NOMO-1 (cell line): ENCODE measurements around the gene ST14.

Source experiments
- DNase-seq, 2 experiments: peaks; one replicate each; lab custom pipeline; 2025; ENCODE audit not compliant: unreplicated experiment in 2 of 2; lab: John Stamatoyannopoulos, UW

ST14 gene

DNA sequence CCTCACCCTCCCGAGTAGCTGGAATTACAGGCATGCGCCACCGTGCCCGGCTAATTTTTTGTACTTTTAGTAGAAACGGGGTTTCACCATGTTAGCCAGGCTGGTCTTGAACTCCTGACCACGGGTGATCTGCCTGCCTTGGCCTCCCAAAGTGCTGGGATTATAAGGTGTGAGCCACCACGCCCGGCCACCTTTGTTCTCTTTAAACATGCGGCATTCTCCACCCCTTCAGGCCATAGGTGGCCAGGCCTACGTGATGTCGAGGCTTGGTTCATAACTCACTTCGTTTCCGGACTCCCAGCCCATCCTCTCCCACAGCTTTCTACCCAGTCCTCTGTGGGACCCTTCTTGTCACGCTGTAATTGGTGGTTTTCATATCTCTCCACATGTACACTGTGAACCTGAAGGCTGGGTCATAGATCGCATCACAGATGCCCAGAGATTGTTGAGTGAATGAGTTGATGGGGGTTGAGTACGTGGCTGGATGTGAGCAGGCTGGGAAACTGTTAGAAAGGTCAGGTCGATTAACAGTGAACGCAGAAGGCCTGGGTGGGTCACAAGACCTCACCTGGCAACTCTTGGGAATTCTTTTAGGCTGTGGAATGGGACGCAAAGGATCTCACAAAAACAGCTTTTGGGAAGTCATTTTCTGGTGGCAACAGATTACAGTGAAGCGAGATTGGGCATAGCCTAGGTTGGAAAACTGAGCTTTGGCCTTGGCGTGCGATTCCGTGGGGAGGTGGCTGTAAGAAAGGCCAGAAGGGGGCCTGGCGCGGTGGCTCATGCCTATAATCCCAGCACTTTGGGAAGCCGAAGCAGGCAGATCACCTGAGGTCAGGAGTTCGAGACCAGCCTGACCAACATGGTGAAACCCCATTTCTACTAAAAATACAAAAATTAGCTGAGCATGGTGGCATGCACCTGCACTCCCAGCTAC lies 44.5 kb downstream of the ST14 start:
- no peak for DNase-seq

DNA sequence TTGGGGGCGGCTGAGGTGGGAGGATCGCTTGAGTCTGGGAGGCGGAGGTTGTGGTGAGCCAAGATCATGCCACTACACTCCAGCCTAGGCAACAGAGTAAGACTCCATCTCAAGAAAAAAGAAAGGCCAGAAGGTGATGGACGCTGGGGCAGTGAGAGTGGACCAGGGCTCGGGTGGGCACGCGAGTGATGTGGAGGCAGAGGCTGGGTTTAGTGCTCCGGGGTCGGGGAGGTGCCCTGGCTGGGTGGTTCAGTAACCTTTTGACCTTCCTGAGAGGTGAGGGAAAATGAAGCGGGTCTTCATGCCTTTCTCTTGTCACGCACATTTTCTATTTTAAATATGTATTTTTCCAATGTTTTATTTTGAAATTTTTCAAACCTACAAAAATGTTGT lies 45.1 kb downstream of the ST14 start:
- DNase-seq: no peak

DNA sequence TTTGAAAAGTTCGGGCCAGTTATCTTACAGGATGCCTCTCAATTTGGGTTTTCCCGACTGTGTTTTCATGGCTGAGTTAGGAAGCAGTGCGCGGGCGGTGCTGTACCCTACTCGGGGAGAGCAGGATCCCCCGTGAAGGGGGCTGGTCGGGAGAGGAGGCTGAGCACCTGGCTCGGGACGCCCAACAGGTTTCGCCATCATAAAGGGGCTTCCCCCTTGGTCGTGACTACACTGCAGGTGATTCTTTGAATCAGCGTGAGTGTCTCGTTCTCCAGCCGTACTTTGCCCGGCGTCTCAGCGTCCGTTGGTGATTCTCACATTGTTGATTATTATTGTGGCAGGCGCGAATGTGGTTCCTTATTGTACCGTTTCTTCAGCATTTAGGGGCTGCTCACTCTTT lies 46.6 kb downstream of the ST14 start:
- no peak for DNase-seq

DNA sequence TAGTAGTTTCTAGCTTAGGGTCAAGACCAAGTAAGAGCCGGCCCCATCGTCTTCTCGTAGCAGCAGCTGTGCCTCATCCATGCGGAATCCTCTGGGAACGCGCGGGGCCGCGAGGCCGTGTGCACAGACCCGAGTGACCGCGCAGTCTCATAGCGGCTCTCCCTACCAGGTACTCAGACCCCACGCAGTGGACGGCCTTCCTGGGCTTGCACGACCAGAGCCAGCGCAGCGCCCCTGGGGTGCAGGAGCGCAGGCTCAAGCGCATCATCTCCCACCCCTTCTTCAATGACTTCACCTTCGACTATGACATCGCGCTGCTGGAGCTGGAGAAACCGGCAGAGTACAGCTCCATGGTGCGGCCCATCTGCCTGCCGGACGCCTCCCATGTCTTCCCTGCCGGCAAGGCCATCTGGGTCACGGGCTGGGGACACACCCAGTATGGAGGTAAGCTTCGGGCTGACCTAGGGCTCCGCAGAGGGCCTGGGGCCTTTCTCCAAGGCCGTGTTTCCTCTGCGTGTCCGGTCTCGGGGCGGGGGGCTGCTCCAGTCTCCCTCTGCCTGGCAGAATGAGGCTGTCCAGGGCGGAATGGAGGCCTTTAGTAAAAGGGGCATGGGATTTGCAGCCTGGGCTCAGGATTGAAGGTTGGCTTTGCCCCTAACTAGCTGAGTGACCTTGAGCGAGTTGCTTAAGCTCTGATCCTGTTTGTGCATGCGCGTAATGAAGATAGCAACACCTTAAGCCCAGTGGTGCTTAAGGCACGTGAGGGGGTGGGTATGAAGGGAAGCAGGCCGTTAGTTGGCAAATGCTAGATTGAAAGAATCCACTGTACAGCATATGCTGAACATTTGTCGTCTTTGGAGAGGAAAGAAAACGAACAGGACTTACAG lies 48.9 kb downstream of the ST14 start:
- DNase-seq: no peak

DNA sequence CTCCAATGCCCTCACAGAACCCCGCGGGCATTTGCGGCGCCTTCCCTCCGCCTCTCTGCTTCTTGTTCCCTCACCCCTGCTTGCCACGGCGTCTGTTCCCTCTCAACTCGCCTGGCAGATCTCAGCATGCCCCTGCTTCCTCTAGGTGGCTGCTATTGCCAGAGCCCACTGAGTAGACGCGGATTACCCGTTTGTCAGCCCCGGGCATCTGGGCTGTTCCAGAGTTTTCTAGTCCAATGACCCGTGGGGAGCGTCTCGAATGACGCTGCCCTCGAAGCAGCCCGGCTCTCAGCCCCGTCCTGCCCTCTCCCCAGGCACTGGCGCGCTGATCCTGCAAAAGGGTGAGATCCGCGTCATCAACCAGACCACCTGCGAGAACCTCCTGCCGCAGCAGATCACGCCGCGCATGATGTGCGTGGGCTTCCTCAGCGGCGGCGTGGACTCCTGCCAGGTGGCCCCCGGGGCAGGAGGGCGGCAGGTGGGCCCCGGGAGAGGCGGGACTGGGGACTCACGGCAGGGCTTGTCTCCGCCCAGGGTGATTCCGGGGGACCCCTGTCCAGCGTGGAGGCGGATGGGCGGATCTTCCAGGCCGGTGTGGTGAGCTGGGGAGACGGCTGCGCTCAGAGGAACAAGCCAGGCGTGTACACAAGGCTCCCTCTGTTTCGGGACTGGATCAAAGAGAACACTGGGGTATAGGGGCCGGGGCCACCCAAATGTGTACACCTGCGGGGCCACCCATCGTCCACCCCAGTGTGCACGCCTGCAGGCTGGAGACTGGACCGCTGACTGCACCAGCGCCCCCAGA lies 49.7 kb downstream of the ST14 start:
- DNase-seq: no peak

DNA sequence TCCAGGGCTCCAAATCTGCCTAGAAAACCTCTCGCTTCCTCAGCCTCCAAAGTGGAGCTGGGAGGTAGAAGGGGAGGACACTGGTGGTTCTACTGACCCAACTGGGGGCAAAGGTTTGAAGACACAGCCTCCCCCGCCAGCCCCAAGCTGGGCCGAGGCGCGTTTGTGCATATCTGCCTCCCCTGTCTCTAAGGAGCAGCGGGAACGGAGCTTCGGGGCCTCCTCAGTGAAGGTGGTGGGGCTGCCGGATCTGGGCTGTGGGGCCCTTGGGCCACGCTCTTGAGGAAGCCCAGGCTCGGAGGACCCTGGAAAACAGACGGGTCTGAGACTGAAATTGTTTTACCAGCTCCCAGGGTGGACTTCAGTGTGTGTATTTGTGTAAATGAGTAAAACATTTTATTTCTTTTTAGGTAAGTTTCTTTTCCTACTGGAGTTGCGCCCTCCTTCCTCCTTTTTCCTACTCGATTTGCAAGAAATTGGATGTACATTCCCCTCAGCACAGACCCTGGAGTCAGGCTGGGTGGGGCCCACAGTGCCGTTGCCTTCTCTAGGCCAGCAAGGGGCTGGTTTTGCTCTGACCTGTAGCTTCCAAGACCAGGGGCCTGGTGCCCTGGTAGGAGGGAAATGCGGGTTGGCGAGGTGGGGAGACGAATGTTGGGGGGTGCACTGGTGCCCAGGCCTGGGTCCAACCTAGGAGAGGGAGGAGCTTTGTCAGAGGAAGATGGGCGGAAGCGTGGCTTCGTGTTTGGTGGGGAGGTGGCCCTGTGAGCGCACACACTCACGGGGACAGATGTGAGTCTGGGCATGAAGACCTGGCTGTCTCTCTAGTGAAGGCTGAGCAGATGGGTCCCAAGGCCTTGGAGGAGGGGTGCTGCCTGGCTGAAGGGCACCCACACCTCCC lies 50.6 kb downstream of the ST14 start:
- no peak for DNase-seq

DNA sequence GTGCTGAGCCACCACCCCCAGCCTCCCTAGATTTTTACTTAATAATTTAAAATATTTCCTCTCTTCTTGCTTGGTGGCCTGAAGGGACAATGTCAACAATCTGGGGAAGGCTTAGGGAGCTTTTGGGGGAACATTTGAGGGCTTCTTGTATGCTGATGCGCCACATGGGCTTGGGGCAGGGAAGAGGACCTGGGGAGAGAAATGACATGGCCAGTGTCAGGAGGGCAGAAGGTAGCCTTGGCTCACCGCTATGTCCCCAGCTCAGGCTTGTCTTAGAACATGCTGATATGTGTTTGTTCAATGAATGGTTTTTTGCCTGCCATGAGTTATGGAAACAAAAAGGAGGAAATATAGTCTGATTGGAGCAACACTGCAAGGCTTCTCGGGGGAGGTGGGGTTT lies 51.6 kb downstream of the ST14 start:
- DNase-seq: no peak

DNA sequence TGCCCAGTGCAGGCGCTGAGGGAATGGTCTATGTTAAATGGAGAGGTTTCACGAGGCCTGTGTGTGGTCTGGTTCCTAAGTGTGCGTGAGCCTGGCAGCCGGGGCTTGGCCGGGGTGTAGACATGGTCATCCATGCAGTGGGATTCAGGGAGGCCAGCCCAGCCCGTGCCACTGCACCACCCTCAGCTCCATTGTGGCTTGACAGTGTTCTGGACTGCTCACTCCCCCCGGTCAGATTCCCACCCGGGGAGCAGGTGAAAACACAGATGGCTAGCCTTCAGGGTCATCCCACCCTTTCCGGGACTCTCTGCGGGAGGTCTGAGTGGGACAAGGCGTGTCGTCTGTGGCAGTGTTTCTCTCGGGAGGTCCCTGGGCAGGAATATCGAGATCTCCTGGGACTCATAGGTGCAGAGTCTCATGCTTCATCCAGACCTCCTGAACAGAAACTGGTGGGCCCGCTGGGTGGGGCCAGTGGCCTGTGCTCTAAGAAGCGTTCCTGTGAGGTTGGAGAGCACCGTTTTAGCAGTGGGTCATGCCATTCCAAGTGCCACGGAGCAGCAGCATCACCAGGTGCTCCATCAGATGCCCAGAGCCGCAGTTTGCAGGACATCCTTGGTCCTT lies 52.3 kb downstream of the ST14 start:
- DNase-seq: no peak

DNA sequence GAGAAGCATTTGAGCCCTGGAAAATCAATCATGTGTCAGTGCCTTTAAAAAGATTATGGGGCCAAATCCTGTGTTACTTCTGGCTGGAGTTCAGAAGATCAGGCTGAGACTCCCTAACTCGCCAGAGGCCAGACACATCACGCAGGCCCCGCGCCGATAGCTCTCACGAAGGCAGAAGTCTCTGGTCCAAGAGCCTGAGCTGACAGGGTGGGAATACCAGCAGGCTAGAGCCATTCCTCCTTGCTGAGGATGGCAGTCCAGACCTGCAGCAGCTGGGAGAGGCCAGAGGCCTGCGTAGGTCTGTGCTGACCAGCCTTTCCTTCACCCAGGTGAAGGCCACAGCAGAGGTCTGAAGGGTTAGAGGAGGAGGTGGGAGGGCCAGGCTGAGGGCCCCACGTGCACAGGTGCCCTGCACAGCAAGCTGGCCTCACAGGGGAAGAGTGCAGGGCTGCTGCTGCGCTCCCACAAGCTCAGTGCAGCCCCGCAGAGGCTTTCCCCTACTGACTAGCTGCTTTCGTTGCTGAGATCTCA lies 52.9 kb downstream of the ST14 start:
- no peak for DNase-seq

DNA sequence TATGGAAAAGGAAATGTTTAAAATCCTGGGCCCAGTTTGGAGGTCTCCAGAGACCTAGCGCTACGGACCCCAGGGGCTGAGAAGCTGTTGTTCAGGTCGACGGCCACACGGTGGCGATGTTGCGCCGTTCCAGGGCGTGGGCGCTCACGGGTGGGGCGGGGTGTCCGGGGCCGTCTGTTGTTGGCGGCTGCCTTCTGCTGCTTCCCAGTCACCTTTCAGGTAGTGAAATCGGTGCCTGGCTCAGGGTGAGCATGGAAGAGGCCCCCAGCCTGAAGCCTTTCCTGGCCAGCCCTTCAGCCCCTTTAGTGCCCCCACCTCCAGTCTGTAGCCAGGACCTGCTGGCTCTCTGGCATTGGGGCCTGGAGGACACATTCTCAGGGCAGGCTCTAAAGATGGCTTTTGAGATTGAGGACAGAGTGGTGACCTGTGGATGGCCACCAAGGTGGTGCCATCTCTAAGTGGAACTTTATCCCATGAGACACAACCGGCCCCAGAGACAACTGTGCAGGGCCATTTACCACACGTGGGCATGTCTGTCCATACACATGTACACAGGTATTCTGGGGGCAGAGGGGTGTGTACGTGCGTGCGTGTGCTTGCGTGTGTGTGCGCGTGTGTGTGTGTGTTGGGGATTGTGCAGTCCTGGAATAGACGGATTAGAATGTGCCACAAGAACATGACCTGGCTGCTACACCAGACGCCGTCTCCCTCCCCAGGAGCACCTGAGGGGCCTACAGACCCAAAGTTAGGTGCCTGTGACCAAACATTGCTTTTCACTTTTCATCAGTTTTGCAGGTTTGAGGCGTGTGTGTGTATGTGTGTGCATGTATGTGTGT lies 53.8 kb downstream of the ST14 start:
- peak; percentile 31 for DNase-seq

DNA sequence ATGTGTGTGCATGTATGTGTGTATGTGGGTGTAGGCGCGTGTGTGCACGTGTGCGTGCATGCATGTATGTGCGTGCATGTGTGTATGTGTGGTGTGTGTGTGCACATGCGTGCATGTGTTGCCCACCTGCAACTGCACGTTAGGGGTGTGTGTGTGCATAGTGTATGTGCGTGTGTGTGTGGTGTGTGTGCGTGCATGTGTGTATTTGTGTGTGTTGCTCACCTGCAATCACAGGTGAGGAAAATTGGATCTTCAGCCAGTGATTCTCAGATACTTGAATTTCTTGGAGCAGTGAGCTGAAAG lies 54.3 kb downstream of the ST14 start:
- no peak for DNase-seq

DNA sequence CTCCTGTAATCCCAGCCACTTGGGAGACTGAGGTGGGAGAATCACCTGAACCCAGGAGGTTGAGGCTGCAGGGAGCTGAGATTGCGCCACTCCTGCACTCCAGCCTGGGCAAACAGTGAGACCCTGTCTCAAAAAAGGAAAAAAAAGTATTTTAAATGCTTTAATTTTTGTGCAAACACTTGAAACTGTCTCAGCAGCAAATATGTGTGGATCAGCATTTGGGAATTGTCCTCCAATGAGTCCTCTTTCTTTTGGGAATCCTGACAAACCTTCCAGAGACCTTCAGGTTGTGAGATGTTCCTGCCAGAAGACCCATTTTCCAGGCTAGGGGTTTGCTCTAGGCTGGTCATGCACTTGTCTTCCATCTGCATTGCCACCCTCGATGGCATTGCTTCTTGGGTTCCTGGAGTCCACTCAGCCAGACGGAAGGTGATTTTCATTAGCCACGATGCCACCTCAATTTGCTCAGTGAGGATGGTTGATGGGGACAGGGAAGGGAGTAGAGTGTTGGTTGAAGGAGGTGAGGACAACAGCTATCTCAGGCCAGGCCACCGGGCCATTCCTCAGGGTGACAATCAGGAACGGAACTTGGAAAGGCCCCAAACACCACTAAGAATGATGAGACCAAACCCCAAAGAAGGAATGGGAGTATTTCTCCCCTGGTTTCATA lies 55.4 kb downstream of the ST14 start:
- no peak for DNase-seq

DNA sequence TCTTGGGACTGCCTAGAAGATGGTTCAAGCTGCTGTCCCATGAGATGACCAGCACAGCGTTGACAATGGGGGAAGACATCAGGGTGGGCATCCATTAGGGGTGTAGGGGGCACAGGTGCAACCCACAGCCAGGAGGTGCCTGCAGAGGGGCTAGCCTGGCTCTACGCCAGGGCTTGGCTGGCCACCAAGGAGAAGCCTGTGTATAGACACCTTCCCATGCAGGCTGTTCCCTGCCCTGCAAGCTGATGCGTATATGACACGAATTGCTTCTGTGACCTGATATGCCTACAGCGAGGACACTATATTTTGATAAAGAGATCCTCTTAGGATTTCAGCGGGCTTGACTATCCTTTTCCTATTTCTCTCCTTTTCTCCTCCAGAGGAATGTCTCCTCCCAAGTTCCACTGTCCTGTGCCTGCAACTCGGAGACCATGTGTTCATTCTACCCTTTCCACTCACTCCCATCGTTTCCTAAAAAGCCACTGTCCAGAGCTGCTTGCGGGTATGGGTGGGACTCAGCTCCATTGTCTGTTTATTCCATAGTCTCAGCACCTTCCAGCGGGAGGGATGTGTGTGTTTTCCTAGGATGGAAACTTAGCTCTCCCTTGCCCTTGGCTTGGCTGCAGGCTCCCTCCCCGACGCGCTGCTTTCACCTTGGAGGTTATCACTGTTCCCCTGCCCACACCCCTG lies 56.1 kb downstream of the ST14 start:
- no peak for DNase-seq

DNA sequence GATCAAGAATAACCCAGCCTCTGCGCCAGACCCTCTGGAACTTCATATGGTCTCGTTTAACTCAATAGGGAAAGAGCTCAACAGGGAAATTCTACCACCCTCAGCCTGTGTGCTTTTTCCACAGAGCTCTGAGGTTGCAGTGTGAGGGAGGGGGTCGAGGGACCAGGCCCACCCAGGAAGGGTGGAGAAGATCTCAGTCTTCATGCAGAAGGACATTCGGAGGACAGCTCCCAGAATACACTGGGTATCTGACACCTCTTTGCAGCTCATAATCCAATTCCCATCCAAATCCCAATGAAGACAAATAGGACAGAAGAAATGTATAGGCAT lies 56.6 kb downstream of the ST14 start:
- no peak for DNase-seq

DNA sequence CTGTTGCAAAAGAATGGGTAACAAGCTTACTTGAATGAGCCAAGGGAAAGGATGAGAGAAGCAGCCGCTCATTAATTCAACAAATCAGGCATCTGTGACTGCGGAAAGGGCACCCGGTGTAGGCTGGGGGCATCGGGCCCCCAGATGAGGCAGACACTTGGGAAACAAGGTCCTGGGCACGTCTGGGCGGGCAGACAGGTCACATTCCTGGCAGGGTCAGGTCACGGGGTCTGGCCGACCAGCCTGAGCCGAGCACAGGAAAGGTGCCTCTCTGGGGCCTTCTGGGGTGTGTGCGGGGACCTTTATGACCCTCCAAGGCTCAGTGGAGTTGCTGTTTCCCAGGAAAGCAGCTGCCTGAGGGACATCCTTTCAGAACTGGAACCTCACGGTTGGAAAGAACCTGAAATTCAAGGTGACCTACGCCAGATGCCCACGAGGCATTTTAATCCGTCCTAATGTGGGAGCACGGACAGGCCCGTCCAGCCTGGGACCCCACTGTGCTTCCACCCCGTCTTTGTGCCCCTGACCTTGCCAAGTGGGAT lies 57.1 kb downstream of the ST14 start:
- no peak for DNase-seq

DNA sequence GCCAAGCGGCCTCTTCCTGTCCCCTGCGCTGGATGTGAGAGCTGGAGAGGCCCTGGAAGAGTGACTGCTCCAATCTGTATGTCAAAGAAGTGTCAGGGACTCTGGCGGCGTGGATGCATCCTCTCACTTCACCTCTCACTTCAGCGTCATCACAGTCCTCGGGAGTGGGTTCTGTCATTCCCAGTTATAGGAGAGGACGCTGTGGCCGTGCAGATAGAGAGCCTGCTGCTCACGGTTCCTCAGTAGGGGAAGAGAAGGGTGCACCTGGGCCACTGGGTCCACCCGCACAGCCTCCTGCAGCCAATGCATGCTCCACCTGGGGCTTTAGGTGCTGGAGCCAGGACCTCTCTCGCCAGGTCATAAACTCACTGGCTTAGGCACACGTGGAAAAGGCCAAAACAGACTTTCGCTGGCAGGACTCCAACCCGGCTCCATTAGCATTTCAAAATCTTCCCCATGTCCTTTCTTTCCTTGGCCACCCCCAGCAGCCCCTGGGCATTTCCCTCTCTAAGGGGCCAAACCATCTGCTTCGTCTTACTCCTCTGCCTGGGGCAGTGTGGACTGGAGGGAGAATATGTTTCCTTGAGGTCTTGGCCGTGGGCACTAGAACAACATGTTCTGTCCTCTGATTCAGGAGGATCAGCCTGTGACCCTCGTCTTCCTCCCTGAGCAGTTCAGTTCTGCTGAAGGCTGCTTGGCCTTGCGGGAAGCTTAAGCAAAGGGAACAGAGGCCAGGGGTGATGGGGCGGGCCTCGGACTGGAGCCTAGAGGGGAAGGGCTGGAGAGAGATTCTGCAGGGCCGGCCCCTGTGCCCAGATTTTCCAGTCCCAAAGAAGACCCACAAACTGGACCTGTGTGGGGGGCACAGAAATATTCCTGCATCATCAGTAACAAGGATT lies 57.8 kb downstream of the ST14 start:
- DNase-seq: no peak
